Right ventricle myocardium inferior (tissue), 1 donor: ENCODE data around the gene MUCL3. TPM values are rescaled to one million over a fixed set of nuclear protein-coding genes. Genes with fewer than 3 reads are reported as not detected.

Experiments
- ATAC-seq: fragments of 200-7000 bp; cut with Tn5 transposase; one replicate; pipeline ENCODE4 v1.9.1; 2020; ENCODE audit warnings: mild to moderate bottlenecking, moderate library complexity
- DNase-seq: peaks from one replicate; pipeline ENCODE4 v3.0.0; 2021; ENCODE audit errors: missing footprints
- intact Hi-C: fragments of 100-400 bp; cut with DNase I; formaldehyde crosslinking; loops from one replicate; pipeline ENCODE4 v1.11.0; 2022
- total RNA-seq: library from RNA; stranded (reverse); fragmentation: NEBNext Ultra II Directional; extraction: Animal tissue kit (Norgen Biotek cat#: 25700); gene quantifications from one replicate; pipeline ENCODE4 v1.2.1, GENCODE V29; 2021
- donor health status: DM: no; HTN: yes; CAD: no; lungs with severe emphysema.

MUCL3 gene
- total RNA-seq, 1 donor from 2014 or later = not detected

DNA sequence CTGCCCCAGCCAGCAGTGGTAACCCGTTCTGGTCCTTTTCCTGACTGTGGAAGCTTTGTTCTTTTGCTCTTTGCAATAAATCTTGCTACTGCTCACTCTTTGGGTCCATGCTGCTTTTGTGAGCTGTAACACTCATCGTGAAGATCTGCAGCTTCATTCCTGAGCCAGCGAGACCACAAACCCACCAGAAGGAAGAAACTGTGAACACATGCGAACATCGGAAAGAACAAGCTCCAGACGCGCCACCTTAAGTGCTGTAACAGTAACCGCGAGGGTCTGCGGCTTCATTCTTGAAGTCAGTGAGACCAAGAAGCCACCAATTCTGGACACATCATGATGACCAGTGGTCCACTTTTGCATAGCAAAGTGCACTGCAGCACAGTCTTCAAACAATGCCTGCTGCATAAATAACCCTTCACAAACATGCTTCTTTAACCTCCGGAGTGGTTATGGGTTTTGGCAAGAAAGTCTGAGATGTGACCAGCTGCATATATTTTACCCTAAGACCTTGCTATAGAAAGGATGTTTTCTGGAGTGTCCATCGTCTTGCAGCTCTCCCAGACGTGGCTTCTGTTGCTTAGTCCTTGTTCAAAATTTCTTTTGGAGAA is 60.6 kb downstream of the MUCL3 start:
- intact Hi-C loops = no loop called here
- ATAC-seq (no peak), DNase-seq (no peak)

DNA sequence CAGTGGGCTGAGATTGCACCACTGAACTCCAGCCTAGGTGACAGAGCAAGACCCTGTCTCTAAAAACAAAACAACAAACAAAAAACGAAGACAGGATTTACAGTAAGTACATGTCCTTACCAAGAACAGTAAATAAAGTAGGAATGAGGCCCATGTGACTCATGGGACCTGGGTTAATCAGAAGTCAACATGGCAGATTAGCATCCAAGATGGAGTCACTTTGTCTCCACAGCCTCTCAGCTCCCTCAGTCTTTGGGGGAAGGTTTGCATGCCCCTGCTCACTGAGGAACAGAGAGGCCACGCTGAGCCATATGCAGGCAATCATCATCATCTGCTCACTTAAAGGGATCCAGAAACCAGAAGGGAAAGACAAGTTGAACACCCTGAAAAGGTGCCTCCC is 61.7 kb downstream of the MUCL3 start:
- ATAC-seq (no peak), DNase-seq (no peak)
- intact Hi-C loops = no loop called here

Other genes starting within 250 kb of the MUCL3 start
- 5.7 TPM for gene NRM, start 250.0 kb upstream of the MUCL3 start, total RNA-seq
- 13.1 TPM for gene MDC1, start 223.7 kb upstream of the MUCL3 start, total RNA-seq
- gene TUBB, start 220.6 kb upstream of the MUCL3 start, total RNA-seq = 254 TPM
- gene FLOT1, start 198.3 kb upstream of the MUCL3 start, total RNA-seq = 240 TPM
- 19.2 TPM for gene IER3, start 196.4 kb upstream of the MUCL3 start, total RNA-seq
- gene DDR1, start 56.5 kb upstream of the MUCL3 start, total RNA-seq = 32.5 TPM
- gene GTF2H4, start 32.8 kb upstream of the MUCL3 start, total RNA-seq = 22.2 TPM
- 18.3 TPM for gene VARS2, start 26.7 kb upstream of the MUCL3 start, total RNA-seq
- not detected for gene SFTA2, start 8.8 kb upstream of the MUCL3 start, total RNA-seq
- not detected for gene MUC21, start 42.7 kb downstream of the MUCL3 start, total RNA-seq
- 0.14 TPM for gene MUC22, start 69.5 kb downstream of the MUCL3 start, total RNA-seq
- gene C6orf15, start 171.6 kb downstream of the MUCL3 start, total RNA-seq = not detected
- gene PSORS1C1, start 173.8 kb downstream of the MUCL3 start, total RNA-seq = 1.9 TPM
- not detected for gene CDSN, start 179.5 kb downstream of the MUCL3 start, total RNA-seq
- gene PSORS1C2, start 198.1 kb downstream of the MUCL3 start, total RNA-seq = not detected
- gene CCHCR1, start 216.8 kb downstream of the MUCL3 start, total RNA-seq = 12.3 TPM
- gene TCF19, start 217.6 kb downstream of the MUCL3 start, total RNA-seq = 5.2 TPM
- gene POU5F1, start 229.7 kb downstream of the MUCL3 start, total RNA-seq = 0.51 TPM